GM12891 (cell line): ENCODE data around the gene TGOLN2.

ENCODE experiments used
- PAX5 ChIP-seq: IDR thresholded peaks from 2 replicates; pipeline ENCODE4 v1.6.1; 2011; ENCODE audit warnings: low read length, moderate library complexity, mild to moderate bottlenecking; ENCODE audit not compliant: insufficient read depth, severe bottlenecking
- POLR2A ChIP-seq: IDR thresholded peaks from 2 replicates; pipeline ENCODE4 v1.6.1; 2011; ENCODE audit warnings: low read depth, low read length, control low read depth
- POLR2AphosphoS5 ChIP-seq: IDR thresholded peaks from 2 replicates; pipeline ENCODE4 v1.6.1; 2011; ENCODE audit warnings: low read depth, low read length, control low read depth
- POU2F2 ChIP-seq: IDR thresholded peaks from 2 replicates; pipeline ENCODE4 v1.6.1; 2011; ENCODE audit warnings: low read depth, mild to moderate bottlenecking, control low read depth, low read length, moderate library complexity
- SPI1 ChIP-seq: IDR thresholded peaks from 2 replicates; pipeline ENCODE4 v1.6.1; 2011; ENCODE audit warnings: low read depth, low read length, control low read depth
- TAF1 ChIP-seq: IDR thresholded peaks from 2 replicates; pipeline ENCODE4 v1.6.1; 2011; ENCODE audit warnings: low read depth, low read length, control low read depth

DNA sequence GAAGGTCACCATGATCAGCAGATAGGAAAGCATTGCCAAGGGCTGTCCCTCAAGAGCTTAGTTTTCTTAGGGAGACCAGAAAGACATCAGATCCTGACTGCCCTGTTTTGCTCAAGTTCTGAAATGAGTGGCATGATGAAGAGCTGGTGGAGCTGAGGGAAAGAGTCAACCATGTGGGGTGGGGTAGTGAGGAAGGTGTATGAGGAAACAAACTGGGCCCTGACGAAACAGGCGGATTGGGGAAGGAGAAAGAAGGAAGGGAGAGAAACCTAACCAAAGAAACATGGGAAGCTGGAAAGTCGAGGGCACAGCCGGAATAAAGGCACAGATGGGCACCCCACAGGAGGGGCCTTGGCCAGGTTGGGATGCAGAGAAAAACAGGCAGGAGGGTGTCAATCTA is 8.0 kb downstream of the TGOLN2 start:
- TF ChIP-seq POLR2AphosphoS5 = no peak
- TF ChIP-seq POLR2A = no peak
- no peak for TF ChIP-seq SPI1
- no peak for TF ChIP-seq TAF1
- TF ChIP-seq POU2F2 = no peak
- TF ChIP-seq PAX5 = no peak
